Naive thymus-derived CD4-positive, alpha-beta T cell (primary cell): ENCODE measurements around the gene ANKRD13B. TPM values are rescaled to one million over a fixed set of nuclear protein-coding genes. Genes with fewer than 3 reads are reported as not detected.
A peak's percentile ranks its signal among the peaks of the same experiment; 100 is the strongest.

ENCODE experiments used
- ATAC-seq: fragments of 150-1000 bp; cut with Tn5 transposase; 2 replicates; pipeline ENCODE4 v1.10.0; 2021; ENCODE audit warnings: mild to moderate bottlenecking, moderate library complexity
- CTCF ChIA-PET: fragments of 350-600 bp; sonication (Branson Sonifier 250); formaldehyde crosslinking; loops from one replicate; lab custom pipeline; 2021; ENCODE audit warnings: antibody characterized with exemption; lab: Charles Lee
- POLR2A ChIA-PET: fragments of 350-600 bp; sonication (Branson Sonifier 250); formaldehyde crosslinking; loops from one replicate; lab custom pipeline; 2021; ENCODE audit warnings: antibody characterized with exemption, inconsistent platforms; lab: Charles Lee
- DNase-seq, 9 donors: peaks; one replicate each; pipeline versions ENCODE4 v3.0.0 to v3.0.0-alpha.2; 2020 to 2022; ENCODE audit warnings: mixed read lengths in 1 of 9
- H3K27ac ChIP-seq: one replicate; pipeline ENCODE4 v1.7.0; 2013; ENCODE audit warnings: mild to moderate bottlenecking, low read depth, low read length, moderate library complexity
- H3K27me3 ChIP-seq, 2 donors: one replicate each; pipeline ENCODE4 v1.7.0; 2013; ENCODE audit warnings: low read length in 2 of 2, mild to moderate bottlenecking in 2 of 2, moderate library complexity in 2 of 2; ENCODE audit not compliant: control insufficient read depth in 2 of 2, insufficient read depth in 2 of 2
- H3K36me3 ChIP-seq, 3 experiments: 1 replicate in 2 of 3; 2 replicates in 1 of 3; pipeline ENCODE4 v1.7.0; 2013; ENCODE audit warnings: low read length in 3 of 3, mild to moderate bottlenecking in 3 of 3, moderate library complexity in 1 of 3; ENCODE audit not compliant: insufficient read depth in 3 of 3, control insufficient read depth in 2 of 3
- H3K4me1 ChIP-seq, 2 donors: one replicate each; pipeline ENCODE4 v1.7.0; 2013; ENCODE audit warnings: low read length in 2 of 2, mild to moderate bottlenecking in 2 of 2, moderate library complexity in 1 of 2; ENCODE audit not compliant: control insufficient read depth in 2 of 2, insufficient read depth in 2 of 2
- H3K4me3 ChIP-seq: 2 replicates; pipeline ENCODE4 v1.7.0; 2013; ENCODE audit warnings: mild to moderate bottlenecking, low read length
- H3K9me3 ChIP-seq, 3 experiments: 1 replicate in 2 of 3; 2 replicates in 1 of 3; pipeline ENCODE4 v1.7.0; 2013; ENCODE audit warnings: low read length in 3 of 3; ENCODE audit not compliant: control insufficient read depth in 2 of 3
- H3K27ac Mint-ChIP-seq, 9 donors: one replicate each; pipeline ENCODE4 v1.8.0; 2020 to 2022; ENCODE audit warnings: mixed read lengths in 9 of 9, mild to moderate bottlenecking in 8 of 9, moderate library complexity in 5 of 9, inconsistent platforms in 2 of 9
- H3K27me3 Mint-ChIP-seq, 5 donors: one replicate each; pipeline ENCODE4 v1.8.0; 2021 to 2022; ENCODE audit warnings: mixed read lengths in 5 of 5, mild to moderate bottlenecking in 1 of 5
- H3K36me3 Mint-ChIP-seq, 5 donors: one replicate each; pipeline ENCODE4 v1.8.0; 2020 to 2022; ENCODE audit warnings: mixed read lengths in 5 of 5, mild to moderate bottlenecking in 3 of 5, inconsistent platforms in 1 of 5
- H3K4me1 Mint-ChIP-seq, 7 donors: one replicate each; pipeline ENCODE4 v1.8.0; 2020 to 2022; ENCODE audit warnings: mixed read lengths in 7 of 7, mild to moderate bottlenecking in 3 of 7, inconsistent platforms in 1 of 7
- H3K4me3 Mint-ChIP-seq, 10 donors: one replicate each; pipeline ENCODE4 v1.8.0; 2020 to 2022; ENCODE audit warnings: mild to moderate bottlenecking in 10 of 10, mixed read lengths in 10 of 10, moderate library complexity in 6 of 10, inconsistent platforms in 2 of 10
- H3K9me3 Mint-ChIP-seq, 11 donors: one replicate each; pipeline ENCODE4 v1.8.0; 2020 to 2022; ENCODE audit warnings: mixed read lengths in 11 of 11, mild to moderate bottlenecking in 4 of 11, inconsistent platforms in 1 of 11, moderate library complexity in 1 of 11
- intact Hi-C, 2 donors: fragments of 100-400 bp; cut with micrococcal nuclease; formaldehyde crosslinking; loops; one replicate each; pipeline ENCODE4 v1.15.1; 2023
- polyA plus RNA-seq, 2 donors: library from polyadenylated mRNA; unstranded; fragments of 300-500 nt; fragmentation: Illumina TruSeq; gene quantifications; one replicate each; pipeline ENCODE4 v1.2.3, GENCODE V29; 2021
- total RNA-seq, 6 experiments: library from RNA in 5 of 6; stranded (reverse) in 5 of 6; gene quantifications; 1 replicate in 5 of 6; 2 replicates in 1 of 6; pipeline ENCODE4 v1.2.3 and lab custom pipeline; 2021 to 2026

The ANKRD13B gene
- total and polyA plus RNA-seq, 7 experiments from 2014 or later = 0.51 to 9.8 (median 1.2) TPM; not detected in 1

DNA sequence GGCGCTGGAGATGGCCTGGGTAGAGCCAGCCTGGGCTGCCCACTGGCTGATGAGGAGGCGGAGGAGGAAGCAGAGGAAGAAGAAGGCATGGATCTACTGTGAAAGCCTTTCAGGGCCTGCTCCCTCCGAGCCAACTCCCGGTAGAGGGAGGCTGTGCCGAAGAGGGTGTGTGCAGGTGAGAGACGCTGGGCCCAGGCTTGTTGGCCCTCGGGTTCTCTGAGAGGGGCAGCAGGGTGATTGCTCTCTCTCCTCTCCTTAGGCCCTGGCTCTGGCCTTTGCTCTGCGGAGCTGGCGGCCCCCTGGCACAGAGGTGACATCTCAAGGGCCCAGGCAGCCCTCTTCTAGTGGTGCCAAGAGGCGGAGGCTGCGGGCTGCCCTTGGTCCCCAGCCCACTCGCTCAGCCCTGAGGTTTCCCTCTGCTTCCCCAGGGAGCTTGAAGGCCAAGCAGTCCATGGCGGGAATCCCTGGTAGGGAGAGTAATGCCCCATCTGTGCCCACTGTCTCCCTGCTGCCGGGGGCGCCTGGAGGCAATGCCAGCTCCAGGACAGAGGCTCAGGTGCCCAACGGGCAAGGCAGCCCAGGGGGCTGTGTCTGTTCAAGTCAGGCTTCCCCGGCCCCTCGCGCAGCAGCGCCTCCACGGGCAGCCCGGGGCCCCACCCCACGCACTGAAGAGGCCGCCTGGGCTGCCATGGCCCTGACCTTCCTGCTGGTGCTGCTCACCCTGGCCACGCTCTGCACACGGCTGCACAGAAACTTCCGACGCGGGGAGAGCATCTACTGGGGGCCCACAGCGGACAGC is 20.9 kb upstream of the ANKRD13B start:
- ChIA-PET CTCF (interaction anchor here (0.8 to 1.7 kb wide), 2 partner anchors 188 to 203 kb away, joined by 3 to 9 read pairs; no protein-coding TSS in a partner anchor), POLR2A (interaction anchor here (0.6 to 1.2 kb wide), 3 partner anchors 10 to 359 kb away, joined by 3 to 5 read pairs (median 3); no protein-coding TSS in a partner anchor)
- DNase-seq (peak in 1 of 9 donors; percentile 19), ATAC-seq (no peak)
- no peak overlapping the region for H3K4me3 Mint-ChIP-seq
- Histone ChIP-seq H3K9me3 (no peaks in the 10 kb centered on the region), H3K27me3 (no peaks in the 10 kb centered on the region), H3K4me1 (peaks cover 3 to 7% of the 10 kb centered on the region in 2 donors), H3K27ac (no peak overlapping the region), H3K4me3 (no peak overlapping the region), H3K36me3 (peaks cover 0 to 45% (median 4%) of the 10 kb centered on the region in 3 experiments)
- peaks cover 0 to 3% (median 0%) of the 10 kb centered on the region in 11 donors for H3K9me3 Mint-ChIP-seq
- H3K27ac Mint-ChIP-seq = no peak overlapping the region
- H3K27me3 Mint-ChIP-seq = no peaks in the 10 kb centered on the region
- peaks cover 0 to 8% (median 0%) of the 10 kb centered on the region in 5 donors for H3K36me3 Mint-ChIP-seq
- intact Hi-C loops = no loop called here
- H3K4me1 Mint-ChIP-seq = peaks cover 17 to 21% (median 17%) of the 10 kb centered on the region in 7 donors

DNA sequence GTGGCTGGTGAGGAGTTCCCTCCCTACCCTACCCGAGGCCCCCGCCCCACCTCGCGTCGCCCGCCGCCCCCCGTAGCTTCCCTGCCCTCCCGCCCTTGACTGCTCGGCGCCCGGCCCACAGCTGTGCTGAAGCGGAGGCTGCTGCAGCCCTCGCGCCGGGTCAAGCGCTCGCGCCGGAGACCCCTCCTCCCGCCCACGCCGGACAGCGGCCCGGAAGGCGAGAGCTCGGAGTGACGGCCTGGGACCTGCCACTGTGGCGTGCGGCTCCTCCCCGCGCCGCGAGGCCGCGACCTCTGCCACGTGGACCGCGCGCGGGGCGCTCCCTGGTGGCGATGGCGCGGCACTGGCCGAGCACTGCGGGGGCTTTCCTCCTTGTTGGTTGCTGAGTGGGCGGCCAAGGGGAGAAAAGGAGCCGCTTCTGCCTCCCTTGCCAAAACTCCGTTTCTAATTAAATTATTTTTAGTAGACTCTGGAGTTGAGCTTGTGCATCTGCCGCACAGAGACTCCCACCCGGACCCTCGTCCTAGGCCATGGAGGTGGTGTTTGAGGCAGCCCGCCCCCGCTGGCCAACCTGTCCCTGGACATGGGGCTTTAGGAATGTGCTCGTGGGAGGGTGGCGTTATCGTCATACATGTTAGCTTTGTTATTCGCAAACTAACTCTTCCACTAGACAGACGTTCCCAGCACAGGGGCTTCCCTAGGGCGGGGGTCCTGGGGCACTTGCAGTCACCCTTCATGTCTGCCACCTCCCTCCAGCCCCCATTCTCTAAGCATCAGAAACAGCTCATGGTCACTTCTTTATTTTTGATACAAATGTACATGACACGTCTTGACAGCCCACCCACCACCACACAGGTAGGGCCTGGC is 20.0 kb upstream of the ANKRD13B start:
- intact Hi-C loops = no loop called here
- Histone ChIP-seq H3K9me3 (no peaks in the 10 kb centered on the region), H3K27ac (no peak overlapping the region), H3K4me1 (peaks cover 3 to 7% of the 10 kb centered on the region in 2 donors), H3K27me3 (no peaks in the 10 kb centered on the region), H3K36me3 (peaks cover 0 to 54% (median 4%) of the 10 kb centered on the region in 3 experiments), H3K4me3 (no peak overlapping the region)
- ATAC-seq = peak; percentile 32
- Mint-ChIP-seq H3K9me3 (peaks cover 0 to 3% (median 0%) of the 10 kb centered on the region in 11 donors), H3K4me1 (peaks cover 17 to 21% (median 17%) of the 10 kb centered on the region in 7 donors), H3K27ac (no peak overlapping the region), H3K27me3 (no peaks in the 10 kb centered on the region), H3K4me3 (peak overlapping the region in 1 of 10 donors; percentile 6), H3K36me3 (peaks cover 0 to 8% (median 0%) of the 10 kb centered on the region in 5 donors)
- peak in 5 of 9 donors; percentile 43 to 69 (median 47) for DNase-seq
- ChIA-PET CTCF (interaction anchor here (0.8 to 1.7 kb wide), 3 partner anchors 20 to 203 kb away, joined by 3 to 9 read pairs (median 4); partner anchors contain the start of gene ANKRD13B), POLR2A (interaction anchor here (0.6 to 1.8 kb wide), 4 partner anchors 9 to 358 kb away, joined by 3 to 5 read pairs (median 3); no protein-coding TSS in a partner anchor)

DNA sequence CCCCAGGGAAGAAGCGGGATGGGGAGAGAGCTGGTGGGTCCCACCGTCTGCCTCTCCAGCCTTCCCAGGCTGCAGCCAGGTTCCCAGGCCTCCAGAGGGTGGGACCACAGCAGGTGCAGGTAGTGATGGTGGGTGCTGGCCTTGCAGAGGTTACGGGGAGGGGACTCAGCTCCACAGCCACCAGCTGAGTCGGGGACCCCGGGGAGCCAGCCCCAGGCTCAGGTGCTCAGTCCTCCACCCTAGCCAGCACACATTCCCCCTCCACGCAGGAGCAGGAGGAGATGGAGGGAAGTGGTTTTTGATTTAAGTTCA is 19.4 kb upstream of the ANKRD13B start:
- Histone ChIP-seq H3K9me3 (no peaks in the 10 kb centered on the region), H3K4me3 (no peak overlapping the region), H3K27ac (no peak overlapping the region), H3K4me1 (peaks cover 3 to 7% of the 10 kb centered on the region in 2 donors), H3K27me3 (no peaks in the 10 kb centered on the region), H3K36me3 (peaks cover 0 to 55% (median 4%) of the 10 kb centered on the region in 3 experiments)
- Mint-ChIP-seq H3K9me3 (no peaks in the 10 kb centered on the region), H3K36me3 (peaks cover 0 to 8% (median 0%) of the 10 kb centered on the region in 5 donors), H3K4me1 (peaks cover 17 to 21% (median 17%) of the 10 kb centered on the region in 7 donors), H3K4me3 (peak overlapping the region in 1 of 10 donors; percentile 6), H3K27ac (peak overlapping the region in 1 of 9 donors; percentile 19), H3K27me3 (no peaks in the 10 kb centered on the region)
- CTCF ChIA-PET = interaction anchor here (0.9 to 1.7 kb wide), 4 partner anchors 12 to 207 kb away, joined by 3 to 9 read pairs (median 4); partner anchors contain the start of gene ANKRD13B
- no peak for DNase-seq
- ATAC-seq = no peak
- intact Hi-C loops = no loop called here
- POLR2A ChIA-PET = interaction anchor here (1.0 to 2.5 kb wide), 4 partner anchors 8 to 44 kb away, joined by 3 to 7 read pairs (median 4); no protein-coding TSS in a partner anchor

- intact Hi-C loops = no loop called here
- ATAC-seq = no peak
- H3K9me3 Mint-ChIP-seq = no peaks in the 10 kb centered on the region
Measured at GRCh38 chr17:29573871-29574731, 18.8 kb upstream of the ANKRD13B start.

GRCh38 chr17:29574732-29575510 is 18.0 kb upstream of the ANKRD13B start:
- no peak for DNase-seq
- peaks cover 0 to 3% of the 10 kb centered on the region in 2 donors for H3K4me1 ChIP-seq
- intact Hi-C loops = no loop called here
- CTCF ChIA-PET = interaction anchor here (1.2 to 1.4 kb wide), 2 partner anchors 194 to 208 kb away, joined by 3 to 5 read pairs; no protein-coding TSS in a partner anchor
- H3K27me3 Mint-ChIP-seq = no peaks in the 10 kb centered on the region
- ATAC-seq = no peak
- peaks cover 0 to 10% (median 2%) of the 10 kb centered on the region in 5 donors for H3K36me3 Mint-ChIP-seq
- H3K27ac Mint-ChIP-seq = peak overlapping the region in 3 of 9 donors; percentile 58 to 74 (median 63)
- no peaks in the 10 kb centered on the region for H3K27me3 ChIP-seq
- peaks cover 0 to 65% (median 4%) of the 10 kb centered on the region in 3 experiments for H3K36me3 ChIP-seq
- no peak overlapping the region for H3K4me3 Mint-ChIP-seq
- H3K9me3 ChIP-seq = no peaks in the 10 kb centered on the region
- POLR2A ChIA-PET = interaction anchor here (0.5 to 2.5 kb wide), 4 partner anchors 11 to 210 kb away, joined by 3 to 7 read pairs (median 3); no protein-coding TSS in a partner anchor
- no peak overlapping the region for H3K4me3 ChIP-seq
- H3K9me3 Mint-ChIP-seq = no peaks in the 10 kb centered on the region
- H3K27ac ChIP-seq = no peak overlapping the region
- H3K4me1 Mint-ChIP-seq = peaks cover 10 to 19% (median 12%) of the 10 kb centered on the region in 7 donors

More at GRCh38 chr17:29573871-29574731, 18.8 kb upstream of the ANKRD13B start:
- peak overlapping the region in 1 of 9 donors; percentile 65 for H3K27ac Mint-ChIP-seq
- no peak overlapping the region for H3K4me3 Mint-ChIP-seq
- Histone ChIP-seq H3K9me3 (no peaks in the 10 kb centered on the region), H3K27me3 (no peaks in the 10 kb centered on the region), H3K4me3 (no peak overlapping the region), H3K4me1 (peaks cover 3 to 4% of the 10 kb centered on the region in 2 donors), H3K36me3 (peaks cover 0 to 61% (median 4%) of the 10 kb centered on the region in 3 experiments), H3K27ac (no peak overlapping the region)
- no peaks in the 10 kb centered on the region for H3K27me3 Mint-ChIP-seq
- CTCF ChIA-PET = interaction anchor here (0.9 to 1.7 kb wide), 5 partner anchors 12 to 207 kb away, joined by 3 to 9 read pairs (median 4); partner anchors contain the start of gene ANKRD13B
- H3K36me3 Mint-ChIP-seq = peaks cover 0 to 9% (median 0%) of the 10 kb centered on the region in 5 donors
- peaks cover 14 to 19% (median 16%) of the 10 kb centered on the region in 7 donors for H3K4me1 Mint-ChIP-seq
- POLR2A ChIA-PET = interaction anchor here (0.7 to 2.5 kb wide), 3 partner anchors 12 to 44 kb away, joined by 3 to 7 read pairs (median 3); no protein-coding TSS in a partner anchor
- no peak for DNase-seq
